GM23338 (cell line): ENCODE data around the gene ZNF74. TPM values are rescaled to one million over a fixed set of nuclear protein-coding genes. Genes with fewer than 3 reads are reported as not detected.

Experiments
- ATAC-seq: fragments of 200-7000 bp; cut with Tn5 transposase; 3 replicates; pipeline ENCODE4 v1.9.1; 2020
- DNase-seq: peaks from one replicate; pipeline ENCODE4 v3.0.0-alpha.2; 2015; ENCODE audit warnings: low spot score
- H2AFZ ChIP-seq: fragments of 200-600 bp; sonication (generic); 2 replicates; pipeline ENCODE4 v1.8.0; 2016; ENCODE audit warnings: antibody characterized with exemption, mild to moderate bottlenecking, moderate library complexity
- H3F3A ChIP-seq: fragments of 200-600 bp; sonication (generic); replicated peaks from 2 replicates; pipeline ENCODE4 v1.8.0; 2017; ENCODE audit warnings: antibody characterized with exemption, mixed run types, low read depth
- H3K27ac ChIP-seq: fragments of 200-600 bp; sonication (generic); 2 replicates; pipeline ENCODE4 v1.6.1; 2016; ENCODE audit warnings: low read depth
- H3K27me3 ChIP-seq: fragments of 200-600 bp; sonication (generic); 2 replicates; pipeline ENCODE4 v1.8.0; 2016; ENCODE audit warnings: mild to moderate bottlenecking, mixed run types, moderate library complexity; ENCODE audit not compliant: insufficient read depth
- H3K36me3 ChIP-seq: fragments of 200-600 bp; sonication (generic); 2 replicates; pipeline ENCODE4 v1.8.0; 2016; ENCODE audit warnings: mild to moderate bottlenecking; ENCODE audit not compliant: insufficient read depth
- H3K4me1 ChIP-seq: fragments of 200-600 bp; sonication (generic); 2 replicates; pipeline ENCODE4 v1.8.0; 2016; ENCODE audit warnings: mild to moderate bottlenecking, moderate library complexity; ENCODE audit not compliant: insufficient read depth
- H3K4me2 ChIP-seq: fragments of 200-600 bp; sonication (generic); 2 replicates; pipeline ENCODE4 v1.7.1; 2017; ENCODE audit warnings: mixed run types
- H3K4me3 ChIP-seq: fragments of 200-600 bp; sonication (generic); 2 replicates; pipeline ENCODE4 v1.6.1; 2016; ENCODE audit warnings: mixed run types
- H3K79me2 ChIP-seq: fragments of 200-600 bp; sonication (generic); replicated peaks from 2 replicates; pipeline ENCODE4 v1.8.0; 2017; ENCODE audit warnings: mild to moderate bottlenecking; ENCODE audit not compliant: insufficient read depth
- H3K9me2 ChIP-seq: fragments of 200-600 bp; sonication (generic); 2 replicates; pipeline ENCODE4 v1.8.0; 2017; ENCODE audit not compliant: insufficient read depth
- H4K20me1 ChIP-seq: fragments of 200-600 bp; sonication (generic); replicated peaks from 2 replicates; pipeline ENCODE4 v1.8.0; 2017; ENCODE audit warnings: mild to moderate bottlenecking; ENCODE audit not compliant: insufficient read depth
- H3K27ac Mint-ChIP-seq: 2 replicates; pipeline ENCODE4 v1.8.0; 2020; ENCODE audit warnings: inconsistent platforms, mild to moderate bottlenecking, moderate library complexity, mixed read lengths
- H3K27me3 Mint-ChIP-seq: 3 replicates; pipeline ENCODE4 v1.8.0; 2022; ENCODE audit warnings: low read depth, mild to moderate bottlenecking, moderate library complexity, mixed read lengths, inconsistent platforms; ENCODE audit not compliant: insufficient read depth, poor library complexity
- H3K36me3 Mint-ChIP-seq: 3 replicates; pipeline ENCODE4 v1.8.0; 2021; ENCODE audit warnings: low read depth, mild to moderate bottlenecking, inconsistent platforms, moderate library complexity, mixed read lengths
- H3K4me1 Mint-ChIP-seq: 3 replicates; pipeline ENCODE4 v1.8.0; 2020; ENCODE audit warnings: mild to moderate bottlenecking, inconsistent platforms, mixed read lengths
- H3K4me3 Mint-ChIP-seq: 3 replicates; pipeline ENCODE4 v1.8.0; 2021; ENCODE audit warnings: moderate library complexity, mild to moderate bottlenecking, inconsistent platforms, mixed read lengths
- H3K9me3 Mint-ChIP-seq: 3 replicates; pipeline ENCODE4 v1.8.0; 2020; ENCODE audit warnings: moderate library complexity, mild to moderate bottlenecking, inconsistent platforms, mixed read lengths
- EZH2 ChIP-seq: fragments of 200-600 bp; sonication (generic); IDR thresholded peaks from one replicate; pipeline ENCODE4 v1.8.0; 2017; ENCODE audit warnings: antibody characterized with exemption, mild to moderate bottlenecking, low read depth; ENCODE audit not compliant: unreplicated experiment
- EZH2phosphoT487 ChIP-seq: fragments of 200-600 bp; sonication (generic); IDR thresholded peaks from one replicate; pipeline ENCODE4 v1.8.1; 2018; ENCODE audit warnings: antibody characterized with exemption; ENCODE audit not compliant: unreplicated experiment
- JUNB ChIP-seq: IDR thresholded peaks from one replicate; pipeline ENCODE4 v1.6.1; 2016; ENCODE audit warnings: antibody characterized with exemption; ENCODE audit not compliant: unreplicated experiment
- NANOG ChIP-seq: IDR thresholded peaks from 2 replicates; pipeline ENCODE4 v1.6.1; 2016; ENCODE audit warnings: antibody characterized with exemption, borderline replicate concordance
- POLR2AphosphoS5 ChIP-seq: IDR thresholded peaks from 2 replicates; pipeline ENCODE4 v1.6.1; 2016; ENCODE audit warnings: antibody characterized with exemption, low read depth
- STAT1 ChIP-seq: IDR thresholded peaks from one replicate; pipeline ENCODE4 v1.6.1; 2016; ENCODE audit warnings: antibody characterized with exemption; ENCODE audit not compliant: unreplicated experiment
- ZNF114 ChIP-seq: fragments of 250-450 bp; sonication (Bioruptor Pico); IDR thresholded peaks from 2 replicates; pipeline ENCODE4 v1.5.0; 2020; ENCODE audit warnings: mild to moderate bottlenecking, moderate library complexity
- ZNF331 ChIP-seq: fragments of 250-450 bp; sonication (Bioruptor Pico); IDR thresholded peaks from 2 replicates; pipeline ENCODE4 v1.5.0; 2020; ENCODE audit warnings: low read depth, mild to moderate bottlenecking, moderate library complexity
- polyA plus RNA-seq: library from polyadenylated mRNA; unstranded; fragments of >200 nt; fragmentation: Nextera tagmentation; extraction: Ambion mirVana; gene quantifications from 2 replicates; pipeline ENCODE4 v1.2.1, GENCODE V29; 2016
- total RNA-seq: library from RNA; depleted of rRNA; stranded (reverse); fragments of >200 nt; shearing (Covaris generic); gene quantifications from 2 replicates; pipeline ENCODE4 v1.2.3, GENCODE V29; 2014
- TF ChIP-seq, protein P1 (sequence below): IDR thresholded peaks from one replicate; pipeline ENCODE4 v1.6.1; 2018; ENCODE audit warnings: antibody characterized with exemption; ENCODE audit not compliant: unreplicated experiment
- TF ChIP-seq, protein P2 (sequence below), 2 experiments: fragments of 200-600 bp in 1 of 2; sonication (generic) in 1 of 2; conservative IDR thresholded peaks; 2 replicates each; pipeline versions ENCODE4 v1.5.1 to v1.6.1; 2016 to 2017; ENCODE audit warnings: antibody characterized with exemption in 2 of 2, low read depth in 2 of 2, mild to moderate bottlenecking in 2 of 2, moderate library complexity in 1 of 2
- TF ChIP-seq, protein P3 (sequence below): IDR thresholded peaks from 2 replicates; pipeline ENCODE4 v1.6.1; 2016; ENCODE audit warnings: antibody characterized with exemption

The ZNF74 gene
- total and polyA plus RNA-seq, 2 experiments from 2014 or later: 16.1 to 94.0 TPM

DNA sequence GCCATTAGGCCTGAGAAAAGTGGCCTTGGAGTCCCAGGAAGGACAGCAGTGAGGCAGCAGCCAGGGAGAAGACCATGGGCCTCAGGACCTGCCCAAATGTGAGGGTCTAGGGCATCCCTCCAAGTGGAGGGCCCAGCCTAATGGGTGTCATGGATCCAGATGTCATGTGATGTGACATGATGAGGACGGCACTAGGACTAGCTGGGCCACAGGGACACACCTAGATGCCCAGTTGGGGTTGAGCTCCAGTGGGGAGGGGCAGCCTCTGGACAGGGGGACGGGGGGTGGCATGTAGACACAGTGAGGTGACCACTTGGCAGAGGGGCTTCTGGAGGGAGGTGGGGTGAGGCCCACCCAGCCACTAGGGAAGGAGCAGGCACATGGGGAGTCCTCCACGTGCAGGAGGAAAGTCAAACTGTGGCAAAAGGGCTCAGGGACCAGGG is 38.3 kb downstream of the ZNF74 start (continued):
- TF ChIP-seq, protein P1, sequence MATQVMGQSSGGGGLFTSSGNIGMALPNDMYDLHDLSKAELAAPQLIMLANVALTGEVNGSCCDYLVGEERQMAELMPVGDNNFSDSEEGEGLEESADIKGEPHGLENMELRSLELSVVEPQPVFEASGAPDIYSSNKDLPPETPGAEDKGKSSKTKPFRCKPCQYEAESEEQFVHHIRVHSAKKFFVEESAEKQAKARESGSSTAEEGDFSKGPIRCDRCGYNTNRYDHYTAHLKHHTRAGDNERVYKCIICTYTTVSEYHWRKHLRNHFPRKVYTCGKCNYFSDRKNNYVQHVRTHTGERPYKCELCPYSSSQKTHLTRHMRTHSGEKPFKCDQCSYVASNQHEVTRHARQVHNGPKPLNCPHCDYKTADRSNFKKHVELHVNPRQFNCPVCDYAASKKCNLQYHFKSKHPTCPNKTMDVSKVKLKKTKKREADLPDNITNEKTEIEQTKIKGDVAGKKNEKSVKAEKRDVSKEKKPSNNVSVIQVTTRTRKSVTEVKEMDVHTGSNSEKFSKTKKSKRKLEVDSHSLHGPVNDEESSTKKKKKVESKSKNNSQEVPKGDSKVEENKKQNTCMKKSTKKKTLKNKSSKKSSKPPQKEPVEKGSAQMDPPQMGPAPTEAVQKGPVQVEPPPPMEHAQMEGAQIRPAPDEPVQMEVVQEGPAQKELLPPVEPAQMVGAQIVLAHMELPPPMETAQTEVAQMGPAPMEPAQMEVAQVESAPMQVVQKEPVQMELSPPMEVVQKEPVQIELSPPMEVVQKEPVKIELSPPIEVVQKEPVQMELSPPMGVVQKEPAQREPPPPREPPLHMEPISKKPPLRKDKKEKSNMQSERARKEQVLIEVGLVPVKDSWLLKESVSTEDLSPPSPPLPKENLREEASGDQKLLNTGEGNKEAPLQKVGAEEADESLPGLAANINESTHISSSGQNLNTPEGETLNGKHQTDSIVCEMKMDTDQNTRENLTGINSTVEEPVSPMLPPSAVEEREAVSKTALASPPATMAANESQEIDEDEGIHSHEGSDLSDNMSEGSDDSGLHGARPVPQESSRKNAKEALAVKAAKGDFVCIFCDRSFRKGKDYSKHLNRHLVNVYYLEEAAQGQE: no peak
- no peak for TF ChIP-seq ZNF114
- TF ChIP-seq ZNF331 (CRISPR knock-in tag): no peak
- no peak for TF ChIP-seq NANOG
- no peak for TF ChIP-seq EZH2
- no peak for TF ChIP-seq JUNB
- TF ChIP-seq POLR2AphosphoS5: no peak
- no peak for TF ChIP-seq STAT1
- TF ChIP-seq, protein P2, sequence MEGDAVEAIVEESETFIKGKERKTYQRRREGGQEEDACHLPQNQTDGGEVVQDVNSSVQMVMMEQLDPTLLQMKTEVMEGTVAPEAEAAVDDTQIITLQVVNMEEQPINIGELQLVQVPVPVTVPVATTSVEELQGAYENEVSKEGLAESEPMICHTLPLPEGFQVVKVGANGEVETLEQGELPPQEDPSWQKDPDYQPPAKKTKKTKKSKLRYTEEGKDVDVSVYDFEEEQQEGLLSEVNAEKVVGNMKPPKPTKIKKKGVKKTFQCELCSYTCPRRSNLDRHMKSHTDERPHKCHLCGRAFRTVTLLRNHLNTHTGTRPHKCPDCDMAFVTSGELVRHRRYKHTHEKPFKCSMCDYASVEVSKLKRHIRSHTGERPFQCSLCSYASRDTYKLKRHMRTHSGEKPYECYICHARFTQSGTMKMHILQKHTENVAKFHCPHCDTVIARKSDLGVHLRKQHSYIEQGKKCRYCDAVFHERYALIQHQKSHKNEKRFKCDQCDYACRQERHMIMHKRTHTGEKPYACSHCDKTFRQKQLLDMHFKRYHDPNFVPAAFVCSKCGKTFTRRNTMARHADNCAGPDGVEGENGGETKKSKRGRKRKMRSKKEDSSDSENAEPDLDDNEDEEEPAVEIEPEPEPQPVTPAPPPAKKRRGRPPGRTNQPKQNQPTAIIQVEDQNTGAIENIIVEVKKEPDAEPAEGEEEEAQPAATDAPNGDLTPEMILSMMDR (conservative IDR thresholded peaks at IDR 0.05; ENCODE audit: low read depth in 2 of 2): no peak

DNA sequence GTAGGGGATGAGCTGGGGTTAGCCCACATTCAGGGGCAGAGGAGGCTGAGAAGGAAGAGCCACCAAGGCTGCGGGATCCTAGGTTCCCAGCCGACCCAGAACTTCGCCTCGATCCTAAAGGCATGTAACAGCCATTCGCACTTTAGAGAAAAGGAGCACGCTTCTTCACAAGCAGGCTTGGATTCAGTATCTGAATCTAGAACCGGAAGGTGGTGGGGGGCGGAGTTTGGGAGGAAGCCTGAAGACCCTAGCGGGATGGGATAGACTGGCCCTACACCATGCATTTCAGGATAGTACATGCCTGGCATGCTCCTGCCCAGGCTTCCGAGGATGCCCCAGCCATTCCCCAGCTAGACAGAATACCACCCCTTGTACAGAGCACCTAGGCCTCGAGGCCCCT is 39.2 kb downstream of the ZNF74 start:
- H3K4me2 ChIP-seq: no peak overlapping the region
- H4K20me1 ChIP-seq: peaks cover 8% of the 10 kb centered on the region; the same call in 1 of the 2 replicates
- H3K27me3 ChIP-seq: peaks cover 95% of the 10 kb centered on the region
- peaks cover 4% of the 10 kb centered on the region; the same call in 1 of the 2 replicates for H3K4me1 ChIP-seq
- DNase-seq (no peak), ATAC-seq (no peak)
- Mint-ChIP-seq H3K36me3 (peaks cover 7% of the 10 kb centered on the region; the same call in 2 of the 3 replicates), H3K4me3 (no peak overlapping the region), H3K9me3 (no peaks in the 10 kb centered on the region; the same call in none of the 3 replicates), H3K4me1 (peaks cover 11% of the 10 kb centered on the region), H3K27me3 (peaks cover 87% of the 10 kb centered on the region), H3K27ac (no peak overlapping the region)
- H3F3A ChIP-seq: 0 out of 2 replicates have a peak, but pooled peaks cover 10% of the 10 kb centered on the region
- no peak overlapping the region for H3K27ac ChIP-seq
- H3K9me2 ChIP-seq: no peaks in the 10 kb centered on the region
- no peak overlapping the region for H2AFZ ChIP-seq
- H3K36me3 ChIP-seq: no peaks in the 10 kb centered on the region
- H3K4me3 ChIP-seq: no peak overlapping the region
- H3K79me2 ChIP-seq: peaks cover 9% of the 10 kb centered on the region
- no peak for TF ChIP-seq NANOG
- TF ChIP-seq ZNF331 (CRISPR knock-in tag): no peak
- TF ChIP-seq ZNF114: no peak
- TF ChIP-seq, protein P3, sequence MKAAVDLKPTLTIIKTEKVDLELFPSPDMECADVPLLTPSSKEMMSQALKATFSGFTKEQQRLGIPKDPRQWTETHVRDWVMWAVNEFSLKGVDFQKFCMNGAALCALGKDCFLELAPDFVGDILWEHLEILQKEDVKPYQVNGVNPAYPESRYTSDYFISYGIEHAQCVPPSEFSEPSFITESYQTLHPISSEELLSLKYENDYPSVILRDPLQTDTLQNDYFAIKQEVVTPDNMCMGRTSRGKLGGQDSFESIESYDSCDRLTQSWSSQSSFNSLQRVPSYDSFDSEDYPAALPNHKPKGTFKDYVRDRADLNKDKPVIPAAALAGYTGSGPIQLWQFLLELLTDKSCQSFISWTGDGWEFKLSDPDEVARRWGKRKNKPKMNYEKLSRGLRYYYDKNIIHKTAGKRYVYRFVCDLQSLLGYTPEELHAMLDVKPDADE: no peak
- no peak for TF ChIP-seq EZH2phosphoT487
- TF ChIP-seq POLR2AphosphoS5: no peak
- TF ChIP-seq EZH2: no peak
- TF ChIP-seq, protein P1: no peak
- TF ChIP-seq, protein P2 (conservative IDR thresholded peaks at IDR 0.05; ENCODE audit: low read depth in 2 of 2): no peak
- no peak for TF ChIP-seq JUNB
